Measurements from ENCODE around the gene PRTFDC1. TPM values are rescaled to one million over a fixed set of nuclear protein-coding genes. Genes with fewer than 3 reads are reported as not detected.

The PRTFDC1 gene
- total RNA-seq, 2 experiments from 2014 or later: not detected

DNA sequence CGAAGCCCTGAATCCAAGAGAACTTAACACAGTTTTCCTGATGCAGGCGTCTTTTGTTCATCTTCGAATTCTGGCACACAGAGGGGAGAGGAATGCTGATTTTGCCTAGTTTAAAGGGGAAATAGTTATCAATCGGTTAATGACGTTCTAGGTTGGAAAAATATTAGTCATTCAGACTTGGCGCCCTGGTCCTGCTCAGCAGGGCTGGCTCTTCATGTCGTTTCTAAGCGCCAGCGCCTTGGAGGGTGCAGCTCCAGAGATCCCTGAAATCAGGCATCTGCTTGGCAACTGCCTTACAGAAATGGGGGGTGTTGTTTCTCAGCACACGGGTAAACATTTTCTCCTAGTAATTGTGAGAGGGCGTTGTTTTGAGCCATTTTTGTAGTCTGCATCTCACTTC, 1.3 kb upstream of the PRTFDC1 start:
- H3K9me3 ChIP-seq (ENCODE audit: low read length): no peaks in the 10 kb centered on the region
- no peaks in the 10 kb centered on the region for H3K9me2 ChIP-seq (ENCODE audit: insufficient read depth, low read length)
- intact Hi-C loops (cut with micrococcal nuclease; ENCODE audit: unreplicated experiment): no loop called here
- TF ChIP-seq, protein P1, sequence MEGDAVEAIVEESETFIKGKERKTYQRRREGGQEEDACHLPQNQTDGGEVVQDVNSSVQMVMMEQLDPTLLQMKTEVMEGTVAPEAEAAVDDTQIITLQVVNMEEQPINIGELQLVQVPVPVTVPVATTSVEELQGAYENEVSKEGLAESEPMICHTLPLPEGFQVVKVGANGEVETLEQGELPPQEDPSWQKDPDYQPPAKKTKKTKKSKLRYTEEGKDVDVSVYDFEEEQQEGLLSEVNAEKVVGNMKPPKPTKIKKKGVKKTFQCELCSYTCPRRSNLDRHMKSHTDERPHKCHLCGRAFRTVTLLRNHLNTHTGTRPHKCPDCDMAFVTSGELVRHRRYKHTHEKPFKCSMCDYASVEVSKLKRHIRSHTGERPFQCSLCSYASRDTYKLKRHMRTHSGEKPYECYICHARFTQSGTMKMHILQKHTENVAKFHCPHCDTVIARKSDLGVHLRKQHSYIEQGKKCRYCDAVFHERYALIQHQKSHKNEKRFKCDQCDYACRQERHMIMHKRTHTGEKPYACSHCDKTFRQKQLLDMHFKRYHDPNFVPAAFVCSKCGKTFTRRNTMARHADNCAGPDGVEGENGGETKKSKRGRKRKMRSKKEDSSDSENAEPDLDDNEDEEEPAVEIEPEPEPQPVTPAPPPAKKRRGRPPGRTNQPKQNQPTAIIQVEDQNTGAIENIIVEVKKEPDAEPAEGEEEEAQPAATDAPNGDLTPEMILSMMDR (conservative IDR thresholded peaks at IDR 0.05; ENCODE audit: low read length): no peak
- TF ChIP-seq EZH2phosphoT487 (IDR thresholded peaks at IDR 0.05; ENCODE audit: borderline replicate concordance, low read depth, low read length): no peak
- no peak overlapping the region for H3K27ac ChIP-seq (ENCODE audit: low read depth, low read length, poor library complexity, severe bottlenecking)
- H4K20me1 ChIP-seq (ENCODE audit: insufficient read depth, low read length): no peaks in the 10 kb centered on the region
- no peak overlapping the region for H3K4me3 ChIP-seq (ENCODE audit: low read depth, low read length, poor library complexity, severe bottlenecking)
- ChIA-PET POLR2A (interaction anchor here (1.1 kb wide), 1 partner anchor 122 kb away, joined by 3 read pairs; no protein-coding TSS in a partner anchor), CTCF (ENCODE audit: unreplicated experiment) (no interaction called here)
- no peak overlapping the region for H2AFZ ChIP-seq (ENCODE audit: low read length)
- DNase-seq (ENCODE audit: low spot score): no peak
- H3K79me2 ChIP-seq (ENCODE audit: insufficient read depth, low read depth, low read length): no peaks in the 10 kb centered on the region
- no peaks in the 10 kb centered on the region for H3K36me3 ChIP-seq (ENCODE audit: insufficient read depth, low read length)
- BruUV-seq (replicated peaks): no TSS peak
- H3K4me2 ChIP-seq (ENCODE audit: low read length): no peak overlapping the region
- H3K4me1 ChIP-seq (ENCODE audit: insufficient read depth, low read length, poor library complexity, severe bottlenecking): no peaks in the 10 kb centered on the region

DNA sequence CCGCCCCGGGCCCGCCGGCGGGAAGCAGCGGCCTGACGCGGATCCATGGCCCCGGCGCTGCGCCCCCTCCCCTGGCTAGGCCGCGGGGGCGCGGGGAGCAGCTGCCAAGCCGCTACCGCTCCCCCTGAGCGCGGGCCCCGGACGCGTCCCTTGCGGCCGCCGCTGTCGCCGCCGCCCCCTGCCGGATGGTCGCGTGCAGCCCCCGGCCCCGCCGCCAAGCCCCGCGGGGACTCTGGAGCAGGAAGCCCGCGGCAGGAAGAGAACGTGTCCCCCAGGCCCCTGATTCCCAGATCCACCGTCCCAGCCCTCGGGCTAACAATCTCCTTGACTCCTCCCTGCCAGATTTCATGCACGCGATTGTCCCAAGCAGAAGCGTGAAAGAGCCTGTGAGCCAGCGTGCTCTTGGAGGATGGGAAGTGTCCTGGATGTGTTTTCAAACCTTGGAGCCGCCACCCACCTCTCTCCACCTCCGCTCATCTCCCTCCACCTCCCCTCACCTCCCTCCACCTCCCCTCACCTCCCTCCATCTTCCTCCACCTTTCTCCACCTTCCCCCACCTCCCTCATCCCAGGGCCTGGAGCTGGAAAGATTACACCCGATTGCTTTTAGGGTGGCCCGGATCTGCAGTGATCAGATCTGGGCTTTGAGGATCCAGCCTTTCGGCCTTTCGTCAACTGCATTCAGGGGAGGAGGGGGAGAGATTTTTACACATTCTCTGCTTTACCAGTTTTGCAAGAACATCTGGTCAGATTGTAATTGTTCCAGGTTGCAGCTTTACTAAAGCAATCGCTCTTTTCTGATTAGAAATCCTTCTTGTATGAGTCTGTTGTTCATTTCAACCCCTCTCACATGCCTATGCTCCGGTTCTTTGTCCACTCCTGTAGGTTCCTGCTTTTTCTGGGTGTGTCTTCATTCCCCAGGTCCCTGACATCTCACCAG, 570 bp upstream of the PRTFDC1 start:
- intact Hi-C loops (cut with micrococcal nuclease; ENCODE audit: unreplicated experiment): no loop called here
- TF ChIP-seq, protein P1 (conservative IDR thresholded peaks at IDR 0.05; ENCODE audit: low read length): no peak
- TF ChIP-seq EZH2phosphoT487 (IDR thresholded peaks at IDR 0.05; ENCODE audit: borderline replicate concordance, low read depth, low read length): no peak
- Histone ChIP-seq H3K4me2 (ENCODE audit: low read length) (no peak overlapping the region), H4K20me1 (ENCODE audit: insufficient read depth, low read length) (no peaks in the 10 kb centered on the region), H3K4me3 (ENCODE audit: low read depth, low read length, poor library complexity, severe bottlenecking) (no peak overlapping the region), H3K4me1 (ENCODE audit: insufficient read depth, low read length, poor library complexity, severe bottlenecking) (no peaks in the 10 kb centered on the region), H3K79me2 (ENCODE audit: insufficient read depth, low read depth, low read length) (no peaks in the 10 kb centered on the region), H3K9me2 (ENCODE audit: insufficient read depth, low read length) (no peaks in the 10 kb centered on the region), H3K9me3 (ENCODE audit: low read length) (no peaks in the 10 kb centered on the region), H2AFZ (ENCODE audit: low read length) (no peak overlapping the region), H3K36me3 (ENCODE audit: insufficient read depth, low read length) (no peaks in the 10 kb centered on the region), H3K27ac (ENCODE audit: low read depth, low read length, poor library complexity, severe bottlenecking) (no peak overlapping the region)
- no TSS peak for BruUV-seq (replicated peaks)
- CTCF ChIA-PET (ENCODE audit: unreplicated experiment): no interaction called here
- POLR2A ChIA-PET: interaction anchor here (1.1 kb wide), 1 partner anchor 122 kb away, joined by 3 read pairs; no protein-coding TSS in a partner anchor
- no peak for DNase-seq (ENCODE audit: low spot score)

All from OCI-LY7 (cell line).